ENCODE measurements around the gene ZNF593.

The ZNF593 gene

GRCh38 chr1:26169198-26169554 is 532 bp upstream of the ZNF593 start:
- no peak for DNase-seq (ENCODE audit: low spot score)

- DNase-seq (ENCODE audit: low spot score): no peak
These were observed 739 bp downstream of the ZNF593 start for GRCh38 chr1:26170472-26170821.

GRCh38 chr1:26171084-26172072 is 1.7 kb downstream of the ZNF593 start, which contains the start of gene ZNF593OS:
Gene ZNF593OS (minus strand): TSS chr1:26171832. CDS start chr1:26171661, 171 bp downstream.
- DNase-seq (ENCODE audit: low spot score): no peak

- DNase-seq (ENCODE audit: low spot score): no peak
These were observed 5.6 kb downstream of the ZNF593 start for GRCh38 chr1:26175346-26175745.

- DNase-seq (ENCODE audit: low spot score): no peak
These were observed 7.5 kb downstream of the ZNF593 start, which contains the start of gene CNKSR1 for GRCh38 chr1:26177182-26177684. Gene CNKSR1 (plus strand): TSS chr1:26177491. CDS start chr1:26177548, 57 bp downstream.

GRCh38 chr1:26180010-26180506 is 10.3 kb downstream of the ZNF593 start:
- no peak for DNase-seq (ENCODE audit: low spot score)

- no peak for DNase-seq (ENCODE audit: low spot score)
These were observed 12.1 kb downstream of the ZNF593 start for GRCh38 chr1:26181586-26182382.

- no peak for DNase-seq (ENCODE audit: low spot score)
These were observed 12.6 kb downstream of the ZNF593 start for GRCh38 chr1:26182383-26182696.

- DNase-seq (ENCODE audit: low spot score): no peak
These were observed 14.4 kb downstream of the ZNF593 start for GRCh38 chr1:26184086-26184485.

GRCh38 chr1:26184883-26185282 is 15.2 kb downstream of the ZNF593 start:
- DNase-seq (ENCODE audit: low spot score): no peak

GRCh38 chr1:26187882-26188281 is 18.2 kb downstream of the ZNF593 start:
- DNase-seq (ENCODE audit: low spot score): no peak

GRCh38 chr1:26188477-26188876 is 18.8 kb downstream of the ZNF593 start:
- no peak for DNase-seq (ENCODE audit: low spot score)

- no peak for DNase-seq (ENCODE audit: low spot score)
These were observed 19.6 kb downstream of the ZNF593 start for GRCh38 chr1:26189331-26189730.

- no peak for DNase-seq (ENCODE audit: low spot score)
These were observed 20.1 kb downstream of the ZNF593 start for GRCh38 chr1:26189751-26190275.

- DNase-seq (ENCODE audit: low spot score): peak; percentile 22
These were observed 20.8 kb downstream of the ZNF593 start, which contains the start of gene CATSPER4 for GRCh38 chr1:26190373-26190987. Gene CATSPER4 (plus strand): TSS chr1:26190602. CDS start chr1:26190628, 26 bp downstream.

GRCh38 chr1:26191739-26192138 is 22.0 kb downstream of the ZNF593 start:
- no peak for DNase-seq (ENCODE audit: low spot score)

GRCh38 chr1:26195805-26196204 is 26.1 kb downstream of the ZNF593 start:
- DNase-seq (ENCODE audit: low spot score): no peak

- DNase-seq (ENCODE audit: low spot score): no peak
These were observed 27.6 kb downstream of the ZNF593 start for GRCh38 chr1:26197301-26197700.

- no peak for DNase-seq (ENCODE audit: low spot score)
These were observed 28.1 kb downstream of the ZNF593 start for GRCh38 chr1:26197813-26198212.

GRCh38 chr1:26200413-26200812 is 30.7 kb downstream of the ZNF593 start:
- DNase-seq (ENCODE audit: low spot score): no peak

- DNase-seq (ENCODE audit: low spot score): no peak
These were observed 34.1 kb downstream of the ZNF593 start for GRCh38 chr1:26203642-26204318.

All from pons (tissue), 1 donor.